HG02973 (cell line): ENCODE results near the gene CRACDL.

Source experiments
- ATAC-seq: cut with Tn5 transposase; IDR thresholded peaks from one replicate; pipeline ENCODE4 v1.9.1; 2021; ENCODE audit warnings: moderate library complexity; ENCODE audit not compliant: unreplicated experiment

The CRACDL gene, protein sequence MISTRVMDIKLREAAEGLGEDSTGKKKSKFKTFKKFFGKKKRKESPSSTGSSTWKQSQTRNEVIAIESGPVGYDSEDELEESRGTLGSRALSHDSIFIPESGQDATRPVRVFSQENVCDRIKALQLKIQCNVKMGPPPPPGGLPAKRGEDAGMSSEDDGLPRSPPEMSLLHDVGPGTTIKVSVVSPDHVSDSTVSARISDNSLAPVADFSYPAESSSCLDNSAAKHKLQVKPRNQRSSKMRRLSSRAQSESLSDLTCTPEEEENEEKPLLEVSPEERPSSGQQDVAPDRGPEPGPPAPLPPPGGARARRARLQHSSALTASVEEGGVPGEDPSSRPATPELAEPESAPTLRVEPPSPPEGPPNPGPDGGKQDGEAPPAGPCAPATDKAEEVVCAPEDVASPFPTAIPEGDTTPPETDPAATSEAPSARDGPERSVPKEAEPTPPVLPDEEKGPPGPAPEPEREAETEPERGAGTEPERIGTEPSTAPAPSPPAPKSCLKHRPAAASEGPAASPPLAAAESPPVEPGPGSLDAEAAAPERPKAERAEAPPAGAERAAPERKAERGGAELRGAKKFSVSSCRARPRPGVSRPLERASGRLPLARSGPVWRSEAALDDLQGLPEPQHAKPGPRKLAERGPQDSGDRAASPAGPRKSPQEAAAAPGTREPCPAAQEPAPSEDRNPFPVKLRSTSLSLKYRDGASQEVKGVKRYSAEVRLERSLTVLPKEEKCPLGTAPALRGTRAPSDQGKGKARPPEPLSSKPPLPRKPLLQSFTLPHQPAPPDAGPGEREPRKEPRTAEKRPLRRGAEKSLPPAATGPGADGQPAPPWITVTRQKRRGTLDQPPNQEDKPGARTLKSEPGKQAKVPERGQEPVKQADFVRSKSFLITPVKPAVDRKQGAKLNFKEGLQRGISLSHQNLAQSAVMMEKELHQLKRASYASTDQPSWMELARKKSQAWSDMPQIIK

GRCh38 chr2:98935777-98936352 lies at the start of gene CRACDL:
Gene CRACDL, minus strand, starts transcription at chr2:98936225. Its CDS starts 89,425 bp downstream, at chr2:98846800.
- ATAC-seq, result no peak

DNA sequence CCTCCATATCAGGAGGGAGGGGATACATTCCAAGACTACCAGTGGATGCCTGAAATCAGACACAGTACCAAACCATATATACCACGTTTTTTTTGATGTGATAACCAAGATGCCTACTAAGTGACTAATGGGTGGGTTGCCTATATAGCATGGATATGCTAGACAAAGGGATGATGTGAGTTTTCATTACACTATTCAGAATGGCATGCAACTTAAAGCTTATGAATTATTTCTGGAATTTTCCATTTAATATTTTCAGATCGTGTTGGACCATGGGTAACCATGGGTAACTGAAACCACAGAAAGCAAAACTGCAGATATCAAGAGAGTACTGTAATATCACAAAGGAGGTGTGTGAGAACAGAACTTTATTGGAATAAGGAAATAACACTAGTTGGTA lies 39.6 kb upstream of the CRACDL start:
- ATAC-seq, result no peak

DNA sequence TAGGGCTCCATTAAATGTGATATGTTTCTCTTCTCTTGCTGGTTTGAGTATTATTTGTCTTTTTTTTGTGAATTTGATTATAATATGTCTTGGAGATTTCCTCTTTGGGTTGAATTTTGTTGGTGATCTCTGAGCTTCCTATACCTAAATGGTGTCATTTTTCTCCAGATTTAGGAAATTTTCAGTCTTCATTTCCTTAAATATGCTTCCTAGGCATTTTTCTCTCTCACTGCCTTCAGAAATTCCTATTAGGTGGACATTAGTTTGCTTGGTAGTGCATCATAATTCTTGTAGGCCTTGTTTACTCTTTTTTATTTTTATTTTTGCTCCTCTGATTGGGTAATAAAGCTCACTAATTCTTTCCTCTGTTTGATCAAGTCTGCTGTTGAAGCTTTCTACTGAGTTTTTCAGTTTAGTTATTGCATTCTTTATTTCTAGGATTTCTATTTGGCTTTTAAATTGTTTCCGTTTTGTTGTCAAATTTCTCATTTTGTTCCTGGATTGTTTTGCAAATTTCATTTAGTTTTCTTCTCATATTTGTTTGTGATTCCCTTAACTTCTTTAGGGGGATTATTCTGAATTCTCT lies 36.6 kb upstream of the CRACDL start:
- no peak for ATAC-seq

GRCh38 chr2:98959810-98960507 lies 23.9 kb upstream of the CRACDL start:
- no peak for ATAC-seq

GRCh38 chr2:98952966-98953365 lies 16.9 kb upstream of the CRACDL start:
- no peak for ATAC-seq

DNA sequence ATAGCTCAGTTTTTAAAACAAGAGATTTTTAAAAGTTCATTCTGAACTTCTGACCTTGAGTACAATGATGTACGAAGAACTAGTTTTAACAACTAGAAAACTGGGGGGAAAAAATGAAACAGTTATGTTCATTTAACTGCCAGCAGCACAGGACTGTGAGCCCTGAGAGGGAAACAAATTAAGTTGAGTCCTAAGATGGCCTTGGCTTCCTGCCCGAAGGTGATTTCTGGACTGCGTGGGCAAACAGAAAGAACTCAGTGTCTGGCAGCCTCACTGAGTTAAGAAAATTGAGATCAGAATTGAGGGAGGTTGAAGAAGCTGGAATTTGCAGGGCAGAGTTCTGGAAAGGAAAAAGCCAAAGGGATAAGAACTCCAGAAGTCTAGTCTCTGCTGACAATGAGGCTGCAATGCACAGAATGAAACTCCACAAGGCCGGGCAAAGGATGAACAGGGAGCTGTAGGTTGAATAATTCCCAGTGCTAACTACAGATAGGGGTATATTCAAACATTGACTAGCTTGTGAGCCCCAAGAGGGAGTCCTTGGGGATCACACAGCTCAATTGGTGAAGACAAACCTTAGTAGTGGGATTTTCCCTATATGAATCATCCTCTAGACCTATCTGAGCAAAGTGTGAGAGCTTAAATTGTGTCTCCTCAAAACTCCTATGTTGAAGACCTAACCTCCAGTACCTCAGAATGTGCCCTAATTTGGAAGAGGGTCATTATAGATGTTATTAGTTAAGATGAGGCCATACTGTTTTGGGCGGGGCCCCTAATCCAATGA lies 13.1 kb upstream of the CRACDL start:
- ATAC-seq, result no peak

DNA sequence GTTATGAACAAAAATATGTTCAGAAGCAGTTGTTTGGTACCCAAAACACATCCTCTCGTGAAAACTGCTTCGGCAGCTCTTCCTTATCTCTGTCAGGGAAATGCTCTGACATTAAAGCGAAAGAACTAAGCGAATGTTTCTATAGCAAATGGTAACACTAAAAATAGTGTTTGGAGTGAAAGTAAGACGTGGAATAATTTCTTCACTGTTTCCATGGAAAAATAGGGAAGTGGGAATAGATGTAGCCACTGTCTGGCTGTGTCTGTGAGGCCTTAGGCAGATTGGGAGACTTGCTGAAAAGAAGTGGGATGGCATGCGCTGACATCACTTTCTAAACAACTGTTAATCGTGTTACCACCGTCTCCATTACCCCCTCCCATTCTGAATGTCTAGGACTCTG lies 11.5 kb upstream of the CRACDL start:
- ATAC-seq, result no peak

DNA sequence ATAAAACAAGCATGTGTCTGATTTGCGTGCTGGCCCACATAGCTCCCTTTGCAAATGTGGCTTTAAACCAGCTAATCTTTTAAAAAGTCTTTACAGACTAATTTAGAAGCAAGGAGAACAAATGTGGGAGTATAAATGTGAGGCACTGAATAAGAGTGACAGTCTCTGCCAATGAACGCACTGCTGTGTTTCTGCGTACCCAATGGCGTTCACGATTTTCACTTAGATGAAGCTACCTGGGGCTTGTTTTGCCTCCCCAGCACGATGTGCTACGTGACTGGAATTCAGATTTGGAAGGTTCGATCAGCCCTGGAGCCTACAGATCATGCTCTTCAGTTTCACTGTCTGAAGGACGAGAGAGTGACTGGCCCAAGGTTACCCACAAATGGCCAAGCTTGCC lies 10.8 kb upstream of the CRACDL start:
- ATAC-seq, result no peak

GRCh38 chr2:98944775-98945174 lies 8.8 kb upstream of the CRACDL start:
- ATAC-seq, result no peak

DNA sequence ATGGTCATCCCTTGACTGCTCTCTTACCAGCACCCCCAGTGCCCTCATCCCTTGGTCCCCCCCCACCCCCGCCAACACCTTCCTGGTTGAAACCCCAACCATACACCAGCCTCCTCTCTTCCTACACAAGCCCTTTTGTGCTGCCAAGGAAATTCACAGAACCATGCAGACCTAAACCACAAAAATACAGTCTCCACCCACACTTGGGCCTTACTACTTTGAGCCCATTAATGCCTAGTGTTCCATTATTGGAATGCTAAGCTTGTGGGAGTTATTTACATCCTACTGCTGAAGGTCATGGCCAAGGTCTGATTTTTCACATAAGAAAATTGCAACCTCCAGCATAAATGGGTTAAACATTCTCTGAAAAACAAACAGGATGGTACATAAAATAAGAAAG lies 4.1 kb upstream of the CRACDL start:
- no peak for ATAC-seq

DNA sequence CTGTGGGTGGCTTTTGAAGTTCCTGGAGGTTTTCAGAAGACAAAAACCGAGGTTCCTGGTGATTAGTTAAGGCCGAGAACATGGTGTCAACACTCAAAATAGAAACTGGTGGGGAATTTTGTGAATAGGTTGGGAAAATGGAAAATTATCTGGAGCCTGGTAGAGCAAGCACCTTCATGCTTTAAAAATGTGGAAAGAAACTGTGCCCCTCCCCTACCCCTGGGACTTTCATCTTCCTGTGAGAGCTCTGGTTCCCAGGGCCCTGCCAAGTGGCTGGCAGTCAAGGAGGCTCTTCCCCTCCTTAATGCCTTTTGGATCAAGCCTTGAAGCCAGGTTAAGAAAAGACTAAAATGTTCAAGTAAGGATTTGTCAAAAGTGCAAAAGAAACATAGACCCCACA lies 1.9 kb upstream of the CRACDL start:
- no peak for ATAC-seq

GRCh38 chr2:98936353-98937351 lies 627 bp upstream of the CRACDL start:
- ATAC-seq, result no peak

DNA sequence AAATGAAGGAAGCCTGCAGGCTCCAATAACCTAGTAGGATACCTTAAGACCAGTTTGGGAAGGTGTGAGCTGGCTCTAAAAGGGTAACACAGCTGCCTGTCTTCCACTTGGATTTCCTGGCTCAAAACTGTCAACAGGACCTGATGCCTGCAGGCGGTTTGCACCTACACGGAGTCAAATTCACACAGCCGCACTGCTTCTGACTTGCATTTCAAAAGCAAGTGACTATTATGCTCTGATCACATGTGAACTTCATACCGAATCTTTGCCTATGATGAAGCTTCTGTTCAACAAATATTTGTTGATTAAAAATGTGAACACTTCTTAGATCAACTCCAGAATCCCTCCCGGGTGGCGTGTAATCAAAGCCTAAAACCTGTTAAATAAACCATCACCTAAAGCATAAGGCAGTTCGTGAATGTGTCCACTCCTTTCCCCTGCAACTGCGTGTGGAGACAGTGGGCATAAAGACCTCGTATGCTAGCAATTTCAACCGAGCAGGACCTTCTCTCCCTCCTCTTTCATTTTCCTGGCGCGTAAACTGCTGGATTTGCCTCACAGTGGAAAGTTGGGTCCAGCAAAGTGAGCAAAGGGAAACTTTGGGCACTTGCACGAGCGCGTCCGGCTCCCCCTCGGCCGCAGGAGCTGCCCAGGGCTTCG lies 784 bp downstream of the CRACDL start:
- no peak for ATAC-seq

GRCh38 chr2:98932778-98933343 lies 3.2 kb downstream of the CRACDL start:
- ATAC-seq, result no peak

GRCh38 chr2:98932164-98932563 lies 3.9 kb downstream of the CRACDL start:
- ATAC-seq, result no peak

DNA sequence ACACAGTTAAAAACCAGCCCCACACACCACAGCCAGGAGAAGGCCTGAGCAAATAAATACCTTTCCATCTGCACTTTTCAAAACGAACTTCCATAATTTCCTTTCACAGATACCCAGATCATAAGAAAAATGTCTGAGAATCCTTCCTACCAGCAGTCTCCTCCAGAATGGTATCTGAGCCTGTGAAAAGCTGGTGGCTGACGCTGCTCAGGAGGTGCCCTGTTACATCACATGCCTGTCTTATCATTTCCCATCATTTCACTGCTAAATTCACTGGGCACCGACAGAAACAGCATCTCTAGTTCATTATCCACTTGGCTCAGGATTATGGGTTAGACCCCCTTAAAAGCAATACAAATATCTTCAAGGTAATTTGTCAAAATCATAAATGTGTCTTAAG lies 4.4 kb downstream of the CRACDL start:
- no peak for ATAC-seq

DNA sequence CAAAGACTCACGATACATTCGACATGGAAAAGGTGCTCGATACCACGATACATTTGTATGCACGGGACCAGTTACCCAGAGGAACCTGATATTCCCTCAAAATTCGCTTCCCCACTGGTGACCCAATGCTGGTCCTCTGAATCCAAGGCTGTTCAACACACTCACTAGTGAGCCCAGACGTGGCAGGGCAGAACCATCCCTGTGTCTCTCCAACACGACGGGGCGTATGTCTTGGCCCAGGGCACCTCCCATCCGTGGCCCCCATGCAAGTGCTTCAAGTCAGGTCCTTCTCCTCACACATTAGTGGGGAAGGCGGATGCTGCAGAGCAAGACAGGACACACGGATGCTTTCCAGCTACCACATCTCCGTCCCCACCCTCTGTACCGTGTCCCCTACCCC lies 6.1 kb downstream of the CRACDL start:
- no peak for ATAC-seq

- ATAC-seq, result no peak
These were observed 7.8 kb downstream of the CRACDL start for GRCh38 chr2:98928242-98928641.
